Gastrocnemius medialis (tissue), 4 donors: Measurements from ENCODE around the gene NEUROD2.

Experiments
- POLR2A ChIP-seq, 2 donors: fragments of 450-650 bp; IDR thresholded peaks; one replicate each; pipeline ENCODE4 v1.6.1; 2017; ENCODE audit warnings: antibody characterized with exemption in 2 of 2, mild to moderate bottlenecking in 2 of 2, moderate library complexity in 2 of 2
- TF ChIP-seq, protein P1 (sequence below), 5 experiments: fragments of 450-650 bp in 3 of 5; fragments of 200-600 bp in 2 of 5; sonication (generic) in 2 of 5; IDR thresholded peaks in 4 of 5; conservative IDR thresholded peaks in 1 of 5; 1 replicate in 4 of 5; 2 replicates in 1 of 5; pipeline ENCODE4 v1.5.1; 2016 to 2019; ENCODE audit warnings: antibody characterized with exemption in 5 of 5, mild to moderate bottlenecking in 3 of 5, moderate library complexity in 3 of 5

DNA sequence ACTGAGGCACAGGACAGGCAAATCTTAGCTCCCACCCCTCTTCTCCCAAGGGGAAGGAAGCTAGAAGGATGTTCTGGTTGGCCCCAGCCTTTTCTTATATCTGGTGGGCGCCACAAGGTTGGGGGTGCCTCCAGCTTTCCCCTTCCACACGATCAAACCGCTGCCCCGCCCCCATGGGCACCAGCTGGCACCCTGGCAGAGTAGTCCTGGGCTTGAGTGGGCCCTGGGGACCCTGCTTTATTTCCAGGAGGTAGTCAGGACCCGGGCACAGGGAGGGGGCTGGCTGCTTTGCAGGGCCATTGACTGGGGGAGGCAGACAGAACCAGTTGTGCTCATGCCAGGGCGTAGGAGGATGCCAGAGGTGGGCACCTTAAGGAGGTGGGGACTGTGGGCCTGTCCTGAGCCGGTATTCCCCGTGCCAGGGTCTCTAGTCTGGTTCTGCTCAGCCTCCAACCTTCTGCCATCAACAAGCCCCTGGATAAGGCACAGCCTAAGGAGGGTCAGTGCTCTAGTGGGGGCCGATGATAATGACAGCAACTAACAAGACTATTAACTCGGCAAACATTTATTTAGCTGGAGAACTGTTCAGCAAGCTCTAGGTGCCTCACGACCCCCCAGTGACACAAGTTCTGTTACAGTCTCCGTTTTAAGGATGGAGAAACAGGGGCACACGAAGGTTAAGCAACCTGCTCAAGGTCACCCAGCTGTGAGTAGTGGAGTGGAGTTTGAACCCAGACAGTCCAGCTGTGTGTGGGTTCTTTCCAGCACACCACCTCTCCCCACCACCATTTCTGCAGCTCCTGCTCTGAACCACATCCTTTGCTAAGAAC lies 11.5 kb upstream of the NEUROD2 start:
- TF ChIP-seq, protein P1, sequence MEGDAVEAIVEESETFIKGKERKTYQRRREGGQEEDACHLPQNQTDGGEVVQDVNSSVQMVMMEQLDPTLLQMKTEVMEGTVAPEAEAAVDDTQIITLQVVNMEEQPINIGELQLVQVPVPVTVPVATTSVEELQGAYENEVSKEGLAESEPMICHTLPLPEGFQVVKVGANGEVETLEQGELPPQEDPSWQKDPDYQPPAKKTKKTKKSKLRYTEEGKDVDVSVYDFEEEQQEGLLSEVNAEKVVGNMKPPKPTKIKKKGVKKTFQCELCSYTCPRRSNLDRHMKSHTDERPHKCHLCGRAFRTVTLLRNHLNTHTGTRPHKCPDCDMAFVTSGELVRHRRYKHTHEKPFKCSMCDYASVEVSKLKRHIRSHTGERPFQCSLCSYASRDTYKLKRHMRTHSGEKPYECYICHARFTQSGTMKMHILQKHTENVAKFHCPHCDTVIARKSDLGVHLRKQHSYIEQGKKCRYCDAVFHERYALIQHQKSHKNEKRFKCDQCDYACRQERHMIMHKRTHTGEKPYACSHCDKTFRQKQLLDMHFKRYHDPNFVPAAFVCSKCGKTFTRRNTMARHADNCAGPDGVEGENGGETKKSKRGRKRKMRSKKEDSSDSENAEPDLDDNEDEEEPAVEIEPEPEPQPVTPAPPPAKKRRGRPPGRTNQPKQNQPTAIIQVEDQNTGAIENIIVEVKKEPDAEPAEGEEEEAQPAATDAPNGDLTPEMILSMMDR (IDR thresholded peaks at IDR 0.05 in 4 of 5, conservative IDR thresholded peaks at IDR 0.05 in 1 of 5), result no peak
- no peak for TF ChIP-seq POLR2A (IDR thresholded peaks at IDR 0.05)
